Peyer's patch (tissue), 4 donors: ENCODE results near the gene ZNF500.

Source experiments
- POLR2A ChIP-seq, 2 donors: fragments of 450-650 bp; IDR thresholded peaks; one replicate each; pipeline ENCODE4 v1.5.1; 2017; ENCODE audit warnings: antibody characterized with exemption in 2 of 2, mild to moderate bottlenecking in 2 of 2, moderate library complexity in 2 of 2
- TF ChIP-seq, protein P1 (sequence below), 6 experiments: fragments of 450-650 bp in 4 of 6; fragments of 200-600 bp in 2 of 6; sonication (generic) in 1 of 6; IDR thresholded peaks; one replicate each; pipeline ENCODE4 v1.5.1; 2017 to 2019; ENCODE audit warnings: antibody characterized with exemption in 6 of 6, mild to moderate bottlenecking in 3 of 6, moderate library complexity in 1 of 6

DNA sequence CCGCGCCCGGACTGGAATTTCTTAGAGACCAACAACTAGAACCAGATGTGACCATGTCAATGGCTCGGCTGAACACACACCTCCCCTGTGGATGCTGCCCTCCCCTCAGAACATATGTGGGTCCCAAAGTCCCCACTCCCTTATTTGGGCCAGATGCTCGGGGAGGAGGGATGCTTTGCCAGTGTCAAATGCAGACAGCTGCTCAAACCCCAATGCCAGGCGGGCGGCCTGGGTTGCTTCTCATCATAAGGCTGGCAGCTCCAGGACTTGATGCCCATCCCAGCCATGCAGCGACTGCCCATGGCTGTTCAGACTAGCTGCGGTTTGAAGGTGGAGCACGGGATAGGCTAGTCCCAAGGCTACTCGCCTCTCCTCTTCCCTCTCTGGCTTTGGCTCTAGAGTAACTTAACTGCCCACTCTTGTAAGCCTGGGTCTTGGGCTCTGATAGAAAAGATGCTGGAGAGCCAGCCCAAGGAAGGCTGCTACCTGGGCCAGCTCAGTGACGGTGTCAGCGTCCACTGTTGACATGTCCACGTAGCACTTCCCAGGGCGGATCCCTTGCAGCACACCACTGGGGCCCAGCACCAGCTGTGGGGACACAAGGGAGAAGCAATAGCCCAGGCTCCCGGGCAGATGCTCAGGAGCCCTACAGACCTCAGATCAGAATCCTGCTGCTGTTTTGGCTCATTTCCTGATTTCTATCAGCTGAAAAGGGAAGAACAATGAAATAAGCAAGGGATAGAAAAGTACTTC, 46.5 kb upstream of the ZNF500 start:
- TF ChIP-seq, protein P1, sequence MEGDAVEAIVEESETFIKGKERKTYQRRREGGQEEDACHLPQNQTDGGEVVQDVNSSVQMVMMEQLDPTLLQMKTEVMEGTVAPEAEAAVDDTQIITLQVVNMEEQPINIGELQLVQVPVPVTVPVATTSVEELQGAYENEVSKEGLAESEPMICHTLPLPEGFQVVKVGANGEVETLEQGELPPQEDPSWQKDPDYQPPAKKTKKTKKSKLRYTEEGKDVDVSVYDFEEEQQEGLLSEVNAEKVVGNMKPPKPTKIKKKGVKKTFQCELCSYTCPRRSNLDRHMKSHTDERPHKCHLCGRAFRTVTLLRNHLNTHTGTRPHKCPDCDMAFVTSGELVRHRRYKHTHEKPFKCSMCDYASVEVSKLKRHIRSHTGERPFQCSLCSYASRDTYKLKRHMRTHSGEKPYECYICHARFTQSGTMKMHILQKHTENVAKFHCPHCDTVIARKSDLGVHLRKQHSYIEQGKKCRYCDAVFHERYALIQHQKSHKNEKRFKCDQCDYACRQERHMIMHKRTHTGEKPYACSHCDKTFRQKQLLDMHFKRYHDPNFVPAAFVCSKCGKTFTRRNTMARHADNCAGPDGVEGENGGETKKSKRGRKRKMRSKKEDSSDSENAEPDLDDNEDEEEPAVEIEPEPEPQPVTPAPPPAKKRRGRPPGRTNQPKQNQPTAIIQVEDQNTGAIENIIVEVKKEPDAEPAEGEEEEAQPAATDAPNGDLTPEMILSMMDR (IDR thresholded peaks at IDR 0.05): no peak
- no peak for TF ChIP-seq POLR2A (IDR thresholded peaks at IDR 0.05)
